NCI-H2029 (cell line): ENCODE data around the gene CRYBA2.

Experiments used
- DNase-seq: peaks from one replicate; lab custom pipeline; 2025; lab: John Stamatoyannopoulos, UW

CRYBA2 gene

DNA sequence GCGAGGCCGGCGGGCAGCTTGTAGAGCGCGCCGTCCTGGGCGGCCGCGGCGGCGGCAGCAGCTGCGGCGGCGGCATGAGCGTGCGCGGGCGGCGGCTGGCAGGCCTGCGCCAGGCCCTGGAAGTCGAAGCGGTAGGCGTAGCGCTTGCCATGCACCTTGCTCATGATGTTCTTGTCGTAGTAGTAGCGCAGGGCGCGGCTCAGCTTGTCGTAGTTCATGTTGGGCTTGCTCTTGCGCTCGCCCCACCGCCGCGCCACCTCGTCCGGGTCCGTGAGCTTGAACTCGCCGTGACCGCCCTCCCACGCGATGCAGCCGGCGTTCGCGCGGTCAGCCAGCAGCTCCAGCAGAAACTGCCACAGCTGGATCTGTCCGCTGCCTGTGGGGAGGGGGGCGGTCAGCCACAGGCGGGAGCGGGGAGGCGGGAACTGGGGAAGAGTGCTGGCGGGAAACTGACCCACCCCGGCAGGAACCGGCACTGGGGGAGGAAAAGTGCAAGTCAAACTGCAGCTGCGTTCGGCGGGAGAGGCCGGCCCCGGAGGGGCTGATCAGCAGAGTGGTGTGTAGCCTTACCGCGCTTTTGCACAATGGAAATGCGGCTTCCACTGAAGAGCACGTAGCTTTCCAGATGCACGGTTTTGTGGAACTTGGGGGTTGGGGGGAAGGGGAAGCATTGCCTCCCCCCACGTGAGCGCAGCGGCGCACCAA, 11.2 kb downstream of the CRYBA2 start:
- no peak for DNase-seq

- no peak for DNase-seq
These were observed 11.8 kb downstream of the CRYBA2 start for GRCh38 chr2:218981390-218981880.

GRCh38 chr2:218980735-218981389, 12.4 kb downstream of the CRYBA2 start:
- no peak for DNase-seq

DNA sequence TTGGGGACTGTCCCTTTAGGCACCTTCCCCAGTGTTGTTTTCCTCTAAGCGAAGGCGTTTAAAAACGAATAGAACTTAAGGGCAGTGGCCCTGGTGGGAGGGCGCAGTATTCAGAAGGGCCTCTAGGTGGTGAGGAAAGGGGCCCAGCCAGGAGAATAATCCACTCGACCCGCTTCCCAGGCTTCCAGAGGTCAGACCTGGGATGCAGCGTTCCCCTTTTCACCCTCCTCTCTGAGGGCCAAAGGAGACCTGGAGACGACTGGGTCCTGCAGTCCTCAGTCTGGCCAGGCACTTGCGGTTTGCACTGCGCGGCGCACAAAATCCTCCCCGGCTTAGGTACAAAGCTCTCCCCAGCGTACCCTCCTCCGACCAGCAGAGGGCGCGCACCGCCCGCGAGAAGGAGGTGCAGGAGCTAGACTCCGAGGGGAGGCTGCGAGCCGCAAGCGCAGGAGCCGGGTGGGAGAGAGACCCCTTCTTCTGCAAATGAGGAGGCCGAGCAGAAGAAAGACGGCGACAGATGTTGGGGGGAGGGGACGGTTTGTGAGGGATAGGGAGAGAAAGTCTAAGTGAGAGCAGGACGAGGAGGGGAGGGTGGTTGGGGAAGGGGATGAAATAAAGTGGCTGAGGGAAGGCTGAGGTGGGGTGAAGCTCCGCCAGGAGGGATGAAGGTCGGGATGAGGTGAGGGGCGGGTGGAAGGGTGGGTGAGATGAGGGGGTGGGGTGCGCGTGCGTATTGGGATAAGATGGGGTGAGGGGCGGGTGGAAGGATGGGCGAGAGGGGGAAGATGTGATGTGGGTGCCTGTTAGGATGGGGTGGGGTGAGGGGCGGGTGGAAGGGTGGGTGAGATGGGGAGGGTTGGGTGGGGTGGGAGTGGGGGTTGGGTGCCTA, 13.1 kb downstream of the CRYBA2 start:
- peak; percentile 65 for DNase-seq

DNA sequence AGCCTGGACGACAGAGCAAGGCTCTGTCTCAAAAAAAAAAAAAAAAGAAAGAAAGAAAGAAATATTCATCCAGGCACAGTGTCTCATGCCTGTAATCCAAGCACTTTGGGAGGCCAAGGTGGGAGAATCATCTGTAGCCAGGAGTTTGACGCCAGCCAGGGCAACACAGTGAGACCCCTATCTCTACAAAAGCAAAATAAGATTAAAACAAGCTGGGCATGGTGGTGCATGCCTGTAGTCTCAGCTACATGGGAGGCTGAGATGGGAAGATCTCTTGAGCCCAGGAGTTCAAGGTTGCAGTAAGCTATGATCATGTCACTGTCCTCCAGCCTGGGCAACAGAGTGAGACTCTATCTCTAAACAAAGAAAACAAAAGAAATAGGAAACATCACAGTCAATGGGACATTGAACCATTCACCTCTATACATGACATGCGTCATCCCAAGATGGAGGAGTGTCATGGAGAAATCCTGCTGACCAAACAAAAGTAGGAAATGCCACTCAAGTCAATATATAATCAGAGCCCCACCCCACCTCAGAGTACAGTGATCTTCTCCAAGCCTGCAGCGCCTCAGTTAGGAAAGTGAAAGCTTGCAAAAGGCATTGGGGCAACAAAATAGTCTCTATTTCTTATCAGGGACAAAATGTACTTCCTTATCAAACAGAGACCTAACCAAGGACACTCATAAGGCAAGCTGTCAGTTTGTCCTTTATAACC, 18.0 kb downstream of the CRYBA2 start:
- DNase-seq, result no peak

DNA sequence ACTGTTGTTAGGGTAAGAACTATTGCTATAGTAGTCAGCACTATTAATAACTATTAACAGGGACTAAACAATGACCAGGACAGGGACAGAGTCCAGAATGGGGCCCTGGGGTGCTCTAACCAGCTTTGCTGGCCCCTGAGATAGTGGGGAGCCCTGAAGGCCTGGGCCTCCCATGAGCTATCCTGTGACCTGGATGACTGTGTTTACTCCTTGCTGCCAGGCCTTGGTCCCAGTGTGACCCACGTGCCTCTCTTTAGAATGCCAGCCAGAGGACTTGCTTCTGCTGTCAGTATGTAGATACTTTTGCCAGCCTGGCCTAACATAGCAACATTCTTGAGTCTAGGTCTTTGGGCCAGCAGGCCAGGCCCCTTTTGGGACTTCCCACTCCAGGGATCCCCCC, 22.3 kb downstream of the CRYBA2 start:
- no peak for DNase-seq

DNA sequence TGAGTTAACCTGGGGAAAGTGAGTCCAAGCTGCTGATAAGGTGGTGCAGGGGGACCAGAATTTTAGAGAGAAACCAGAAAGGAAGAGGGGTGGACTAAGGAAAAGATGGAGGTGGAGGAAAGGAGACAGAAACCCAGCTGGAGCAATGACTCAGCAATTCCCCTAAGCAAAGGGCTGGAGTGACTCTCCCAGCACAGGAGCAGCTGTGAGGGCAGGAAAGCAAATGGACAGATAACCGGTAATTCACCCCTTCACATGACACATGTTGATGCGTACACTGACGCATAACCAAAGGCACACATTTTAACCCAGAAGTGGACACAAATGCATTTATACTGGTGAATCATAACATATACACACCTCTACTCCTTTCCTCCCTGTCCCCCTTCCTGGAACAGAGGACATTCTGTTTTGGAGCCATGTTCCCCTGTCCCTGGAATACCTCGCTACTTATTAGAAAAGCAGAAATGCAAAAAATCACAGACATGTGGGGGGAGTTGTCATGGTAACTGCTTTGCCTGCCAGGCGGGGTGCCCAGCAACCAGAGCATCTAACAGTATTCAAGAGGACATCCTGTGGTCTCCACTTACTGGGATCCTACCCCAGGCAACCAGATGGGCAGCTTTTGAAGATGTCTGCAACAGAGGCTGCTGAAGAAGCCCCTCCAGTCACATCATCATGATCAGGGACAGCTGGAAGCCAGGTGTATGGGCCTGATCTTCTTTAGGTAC, 29.0 kb downstream of the CRYBA2 start:
- DNase-seq, result no peak

GRCh38 chr2:218963601-218964000, 29.6 kb downstream of the CRYBA2 start:
- no peak for DNase-seq

- peak; percentile 97 for DNase-seq
These were observed 30.2 kb downstream of the CRYBA2 start for GRCh38 chr2:218962859-218963492.

DNA sequence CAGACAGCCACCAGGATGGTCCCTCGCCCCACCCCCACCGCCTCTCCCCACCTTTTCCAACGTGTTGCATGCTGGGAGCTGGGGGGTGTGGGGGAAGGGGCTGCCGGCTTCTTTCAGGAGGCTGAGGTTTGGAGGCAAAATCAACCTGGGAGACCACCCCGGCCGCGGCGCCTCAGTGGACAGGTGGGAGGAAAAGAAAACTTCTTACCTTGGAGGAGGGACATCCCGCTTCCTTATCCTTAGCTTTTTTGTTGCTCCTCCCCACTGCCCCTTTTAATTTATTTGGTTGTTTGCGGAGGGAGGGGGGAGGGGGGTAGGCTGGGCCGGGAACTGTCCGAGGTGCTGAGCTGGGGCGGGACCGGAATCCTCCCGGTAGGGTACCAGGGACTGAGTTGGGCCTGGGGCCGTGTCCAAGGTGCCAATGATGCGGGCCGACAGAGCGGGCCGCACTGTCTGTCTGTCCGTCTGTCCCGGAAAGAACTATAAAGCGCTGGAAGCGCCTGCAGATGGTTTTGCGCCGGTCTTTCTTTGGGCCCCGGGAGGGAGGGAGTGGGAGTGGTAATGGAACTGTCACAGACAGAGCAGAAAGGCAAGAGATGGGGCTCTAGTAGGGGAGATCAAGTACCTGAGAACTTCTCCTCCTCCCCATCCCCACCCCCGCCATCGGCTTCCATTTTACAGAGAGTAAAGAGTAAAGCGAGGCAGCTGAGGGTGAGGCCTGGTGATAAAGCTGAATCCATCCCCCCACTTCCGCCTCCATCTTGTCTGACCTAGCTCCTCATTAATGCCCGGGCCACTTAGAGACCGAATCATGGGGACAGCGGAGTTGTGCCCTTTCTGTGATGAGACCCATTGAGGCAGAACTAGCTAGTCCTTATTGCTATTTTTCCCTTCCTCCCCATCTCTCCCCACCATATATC, 31.3 kb downstream of the CRYBA2 start:
- DNase-seq, result peak; percentile 46

GRCh38 chr2:218961229-218961628, 32.0 kb downstream of the CRYBA2 start:
- DNase-seq, result no peak

GRCh38 chr2:218960309-218961165, 32.7 kb downstream of the CRYBA2 start:
- no peak for DNase-seq

GRCh38 chr2:218959761-218960308, 33.4 kb downstream of the CRYBA2 start:
- DNase-seq, result no peak

- peak; percentile 79 for DNase-seq
These were observed 34.0 kb downstream of the CRYBA2 start, which contains the start of gene CDK5R2 for GRCh38 chr2:218959141-218959731. Gene CDK5R2 (plus strand): TSS chr2:218959666. CDS start chr2:218959821, 155 bp downstream.

DNA sequence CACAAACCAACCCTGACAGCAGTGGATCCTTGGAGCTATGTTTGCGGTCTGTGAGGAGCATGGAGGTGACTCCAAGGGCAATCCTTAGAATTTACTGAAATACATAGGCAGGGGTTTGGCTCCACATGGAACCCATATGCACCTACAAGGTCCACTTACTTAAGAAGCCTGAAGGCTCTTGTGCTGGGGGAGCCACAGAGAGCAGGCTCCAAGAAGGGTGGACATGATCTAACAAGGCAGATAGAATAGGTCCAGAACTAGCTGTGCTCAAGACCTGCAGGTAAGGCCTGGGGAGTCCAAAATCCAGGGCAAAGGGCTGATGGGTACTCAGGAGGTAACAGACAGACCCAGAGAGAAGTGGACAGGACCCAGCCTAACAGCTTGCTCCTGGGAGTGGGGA, 34.9 kb downstream of the CRYBA2 start:
- no peak for DNase-seq

GRCh38 chr2:218957671-218958070, 35.6 kb downstream of the CRYBA2 start:
- no peak for DNase-seq

- no peak for DNase-seq
These were observed 37.2 kb downstream of the CRYBA2 start for GRCh38 chr2:218956039-218956438.
